Neural progenitor cell (in vitro differentiated cells): Measurements from ENCODE around the gene PPP6R1. TPM values are rescaled to one million over a fixed set of nuclear protein-coding genes. Genes with fewer than 3 reads are reported as not detected.

Source experiments
- DNase-seq: peaks from one replicate; pipeline ENCODE4 v3.0.0-alpha.2; 2016; ENCODE audit warnings: low spot score
- H2AFZ ChIP-seq: fragments of 200-600 bp; sonication (generic); replicated peaks from 2 replicates; pipeline ENCODE4 v1.6.1; 2016; ENCODE audit warnings: antibody characterized with exemption
- H3F3A ChIP-seq: fragments of 200-600 bp; sonication (generic); 2 replicates; pipeline ENCODE4 v1.6.1; 2016; ENCODE audit warnings: antibody characterized with exemption, low read depth
- H3K27ac ChIP-seq: fragments of 200-600 bp; sonication (generic); 2 replicates; pipeline ENCODE4 v1.5.1; 2016; ENCODE audit warnings: mild to moderate bottlenecking
- H3K27me3 ChIP-seq: fragments of 200-600 bp; sonication (generic); 2 replicates; pipeline ENCODE4 v1.6.1; 2016; ENCODE audit warnings: mild to moderate bottlenecking, moderate library complexity
- H3K36me3 ChIP-seq: fragments of 200-600 bp; sonication (generic); 2 replicates; pipeline ENCODE4 v1.5.1; 2016
- H3K4me1 ChIP-seq: fragments of 200-600 bp; sonication (generic); 2 replicates; pipeline ENCODE4 v1.6.1; 2016; ENCODE audit warnings: mixed run types
- H3K4me2 ChIP-seq: fragments of 200-600 bp; sonication (generic); 2 replicates; pipeline ENCODE4 v1.6.1; 2016
- H3K4me3 ChIP-seq: fragments of 200-600 bp; sonication (generic); 2 replicates; pipeline ENCODE4 v1.5.1; 2016
- H3K79me2 ChIP-seq: fragments of 200-600 bp; sonication (generic); 2 replicates; pipeline ENCODE4 v1.6.1; 2016; ENCODE audit warnings: low read depth
- H3K9ac ChIP-seq: fragments of 200-600 bp; sonication (generic); 2 replicates; pipeline ENCODE4 v1.6.1; 2016
- H3K9me3 ChIP-seq: fragments of 200-600 bp; sonication (generic); 2 replicates; pipeline ENCODE4 v1.5.1; 2016; ENCODE audit warnings: low read depth
- H4K20me1 ChIP-seq: fragments of 200-600 bp; sonication (generic); 2 replicates; pipeline ENCODE4 v1.6.1; 2016; ENCODE audit warnings: low read depth
- H3K27ac Mint-ChIP-seq: 3 replicates; pipeline ENCODE4 v1.8.0; 2021; ENCODE audit warnings: mixed read lengths
- H3K27me3 Mint-ChIP-seq: 2 replicates; pipeline ENCODE4 v1.8.0; 2022; ENCODE audit warnings: low read depth, mild to moderate bottlenecking, inconsistent platforms, moderate library complexity, mixed read lengths; ENCODE audit not compliant: insufficient read depth
- H3K36me3 Mint-ChIP-seq: 3 replicates; pipeline ENCODE4 v1.8.0; 2021; ENCODE audit warnings: mixed read lengths
- H3K4me1 Mint-ChIP-seq: 3 replicates; pipeline ENCODE4 v1.8.0; 2021; ENCODE audit warnings: mixed read lengths
- H3K4me3 Mint-ChIP-seq: 3 replicates; pipeline ENCODE4 v1.8.0; 2021; ENCODE audit warnings: mild to moderate bottlenecking, moderate library complexity, mixed read lengths
- H3K9me3 Mint-ChIP-seq: 3 replicates; pipeline ENCODE4 v1.8.0; 2020; ENCODE audit warnings: mixed read lengths
- EZH2 ChIP-seq: fragments of 200-600 bp; sonication (generic); IDR thresholded peaks from 2 replicates; pipeline ENCODE4 v1.6.1; 2017; ENCODE audit warnings: antibody characterized with exemption, mild to moderate bottlenecking, moderate library complexity
- EZH2phosphoT487 ChIP-seq: fragments of 200-600 bp; sonication (generic); IDR thresholded peaks from 2 replicates; pipeline ENCODE4 v1.6.1; 2017; ENCODE audit warnings: antibody characterized with exemption
- total RNA-seq: library from RNA; depleted of rRNA; stranded (reverse); fragments of >200 nt; gene quantifications from 2 replicates; pipeline ENCODE4 v1.2.3, GENCODE V29; 2015; ENCODE audit warnings: low replicate concordance
- TF ChIP-seq, protein P1 (sequence below): fragments of 200-600 bp; sonication (generic); IDR thresholded peaks from 2 replicates; pipeline ENCODE4 v1.5.1; 2017; ENCODE audit warnings: antibody characterized with exemption, mild to moderate bottlenecking

Gene PPP6R1
- total RNA-seq, 1 donor from 2014 or later, result 13.1 TPM

GRCh38 chr19:55265173-55265572 lies 6.4 kb upstream of the PPP6R1 start:
- Mint-ChIP-seq H3K9me3 (peaks cover 11% of the 10 kb centered on the region), H3K36me3 (peaks cover 19% of the 10 kb centered on the region), H3K27ac (no peak overlapping the region), H3K27me3 (peaks cover 8% of the 10 kb centered on the region), H3K4me1 (peaks cover 8% of the 10 kb centered on the region), H3K4me3 (no peak overlapping the region)
- Histone ChIP-seq H4K20me1 (no peaks in the 10 kb centered on the region), H3K79me2 (no peaks in the 10 kb centered on the region), H3K4me2 (no peak overlapping the region), H2AFZ (no peak overlapping the region), H3K9ac (no peak overlapping the region), H3K4me1 (peaks cover 2% of the 10 kb centered on the region), H3K36me3 (no peaks in the 10 kb centered on the region), H3F3A (peaks cover 8% of the 10 kb centered on the region), H3K4me3 (no peak overlapping the region), H3K27me3 (no peaks in the 10 kb centered on the region), H3K9me3 (no peaks in the 10 kb centered on the region), H3K27ac (no peak overlapping the region)
- no peak for DNase-seq
- TF ChIP-seq, protein P1, sequence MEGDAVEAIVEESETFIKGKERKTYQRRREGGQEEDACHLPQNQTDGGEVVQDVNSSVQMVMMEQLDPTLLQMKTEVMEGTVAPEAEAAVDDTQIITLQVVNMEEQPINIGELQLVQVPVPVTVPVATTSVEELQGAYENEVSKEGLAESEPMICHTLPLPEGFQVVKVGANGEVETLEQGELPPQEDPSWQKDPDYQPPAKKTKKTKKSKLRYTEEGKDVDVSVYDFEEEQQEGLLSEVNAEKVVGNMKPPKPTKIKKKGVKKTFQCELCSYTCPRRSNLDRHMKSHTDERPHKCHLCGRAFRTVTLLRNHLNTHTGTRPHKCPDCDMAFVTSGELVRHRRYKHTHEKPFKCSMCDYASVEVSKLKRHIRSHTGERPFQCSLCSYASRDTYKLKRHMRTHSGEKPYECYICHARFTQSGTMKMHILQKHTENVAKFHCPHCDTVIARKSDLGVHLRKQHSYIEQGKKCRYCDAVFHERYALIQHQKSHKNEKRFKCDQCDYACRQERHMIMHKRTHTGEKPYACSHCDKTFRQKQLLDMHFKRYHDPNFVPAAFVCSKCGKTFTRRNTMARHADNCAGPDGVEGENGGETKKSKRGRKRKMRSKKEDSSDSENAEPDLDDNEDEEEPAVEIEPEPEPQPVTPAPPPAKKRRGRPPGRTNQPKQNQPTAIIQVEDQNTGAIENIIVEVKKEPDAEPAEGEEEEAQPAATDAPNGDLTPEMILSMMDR, result no peak

DNA sequence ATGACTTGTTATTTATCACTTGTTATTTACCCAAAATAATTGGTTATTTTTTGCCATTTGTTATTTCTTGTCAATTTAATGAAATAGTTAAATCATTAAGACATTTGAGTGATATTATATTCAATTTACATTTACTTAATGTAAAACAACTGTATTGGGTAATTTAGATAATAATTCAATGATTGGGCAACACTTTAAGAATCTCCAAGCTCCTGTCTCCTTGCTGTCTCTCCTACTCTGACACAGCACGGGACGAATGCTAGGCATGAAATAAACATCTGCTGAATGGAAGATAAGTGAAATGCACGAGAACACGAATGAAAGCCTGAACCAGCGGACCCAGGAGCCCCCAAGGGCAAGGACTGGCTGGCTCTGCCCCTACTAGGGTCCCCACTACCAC lies 5.7 kb upstream of the PPP6R1 start:
- Mint-ChIP-seq H3K27me3 (peaks cover 8% of the 10 kb centered on the region), H3K4me3 (no peak overlapping the region), H3K36me3 (peaks cover 13% of the 10 kb centered on the region), H3K27ac (no peak overlapping the region), H3K4me1 (peaks cover 10% of the 10 kb centered on the region), H3K9me3 (peaks cover 11% of the 10 kb centered on the region)
- H2AFZ ChIP-seq, result no peak overlapping the region
- H4K20me1 ChIP-seq, result no peaks in the 10 kb centered on the region
- H3K9me3 ChIP-seq, result no peaks in the 10 kb centered on the region
- DNase-seq, result no peak
- no peak overlapping the region for H3K9ac ChIP-seq
- H3K27me3 ChIP-seq, result no peaks in the 10 kb centered on the region
- no peak overlapping the region for H3K4me3 ChIP-seq
- H3F3A ChIP-seq, result peaks cover 14% of the 10 kb centered on the region
- no peak for TF ChIP-seq EZH2
- TF ChIP-seq EZH2phosphoT487, result no peak
- TF ChIP-seq, protein P1, result no peak
- H3K27ac ChIP-seq, result no peak overlapping the region
- peaks cover 8% of the 10 kb centered on the region for H3K4me1 ChIP-seq
- no peaks in the 10 kb centered on the region for H3K79me2 ChIP-seq
- H3K4me2 ChIP-seq, result no peak overlapping the region
- H3K36me3 ChIP-seq, result no peaks in the 10 kb centered on the region

GRCh38 chr19:55262359-55262758 lies 3.5 kb upstream of the PPP6R1 start:
- TF ChIP-seq EZH2, result no peak
- TF ChIP-seq EZH2phosphoT487, result no peak
- TF ChIP-seq, protein P1, result no peak
- Histone ChIP-seq H3F3A (peaks cover 21% of the 10 kb centered on the region), H2AFZ (no peak overlapping the region), H3K4me3 (no peak overlapping the region), H4K20me1 (peaks cover 9% of the 10 kb centered on the region), H3K36me3 (no peaks in the 10 kb centered on the region), H3K79me2 (peaks cover 13% of the 10 kb centered on the region), H3K27ac (no peak overlapping the region), H3K4me1 (peaks cover 10% of the 10 kb centered on the region), H3K9me3 (no peaks in the 10 kb centered on the region), H3K27me3 (no peaks in the 10 kb centered on the region), H3K4me2 (no peak overlapping the region), H3K9ac (no peak overlapping the region)
- Mint-ChIP-seq H3K4me3 (no peak overlapping the region), H3K27ac (no peak overlapping the region), H3K27me3 (peaks cover 8% of the 10 kb centered on the region), H3K36me3 (peaks cover 7% of the 10 kb centered on the region), H3K9me3 (peaks cover 8% of the 10 kb centered on the region), H3K4me1 (peaks cover 17% of the 10 kb centered on the region)
- DNase-seq, result no peak
